Thymus (tissue), 11 donors: Measurements from ENCODE around the gene ZC3H15. TPM values are rescaled to one million over a fixed set of nuclear protein-coding genes. Genes with fewer than 3 reads are reported as not detected.
A peak's percentile ranks its signal among the peaks of the same experiment; 100 is the strongest.
"Not testable (repeated sequence)": the region's sequence is repeated elsewhere in the genome, so short reads cannot be mapped to it uniquely, and the experiment has no call there.

ENCODE experiments used
- DNase-seq, 9 donors: peaks; one replicate each; pipeline ENCODE4 v3.0.0-alpha.2; 2013; ENCODE audit warnings: low spot score in 9 of 9, low read depth in 6 of 9, missing footprints in 1 of 9
- H3K27ac ChIP-seq, 2 donors: one replicate each; pipeline ENCODE4 v1.5.1; 2013; ENCODE audit warnings: control low read depth in 1 of 2, low read depth in 1 of 2, low read length in 1 of 2, mild to moderate bottlenecking in 1 of 2, moderate library complexity in 1 of 2
- H3K27me3 ChIP-seq, 2 donors: one replicate each; pipeline ENCODE4 v1.5.1; 2013; ENCODE audit warnings: low read length in 1 of 2; ENCODE audit not compliant: control insufficient read depth in 2 of 2, insufficient read depth in 1 of 2
- H3K36me3 ChIP-seq, 2 donors: one replicate each; pipeline ENCODE4 v1.5.1; 2013; ENCODE audit warnings: low read length in 1 of 2, mild to moderate bottlenecking in 1 of 2, moderate library complexity in 1 of 2; ENCODE audit not compliant: control insufficient read depth in 2 of 2, insufficient read depth in 2 of 2
- H3K4me1 ChIP-seq, 2 donors: one replicate each; pipeline ENCODE4 v1.5.1; 2013; ENCODE audit warnings: low read length in 2 of 2; ENCODE audit not compliant: control insufficient read depth in 2 of 2, insufficient read depth in 2 of 2
- H3K4me3 ChIP-seq, 2 donors: one replicate each; pipeline ENCODE4 v1.5.1; 2013; ENCODE audit warnings: low read length in 2 of 2, control low read depth in 1 of 2, mild to moderate bottlenecking in 1 of 2
- H3K9me3 ChIP-seq, 2 donors: one replicate each; pipeline ENCODE4 v1.5.1; 2013; ENCODE audit warnings: low read length in 1 of 2, mild to moderate bottlenecking in 1 of 2; ENCODE audit not compliant: control insufficient read depth in 2 of 2, insufficient read depth in 1 of 2
- WGBS: extraction: QIAGEN DNeasy Blood & Tissue Kit; methylation state at CpG from one replicate; pipeline ENCODE4 v1.1.7; 2013; 5-methylcytosine and 5-hydroxymethylcytosine counted together
- polyA plus RNA-seq: library from polyadenylated mRNA; stranded (reverse); fragments of 200-250 nt; gene quantifications from one replicate; pipeline ENCODE4 v1.2.3, GENCODE V29; 2013
- total RNA-seq: library from RNA; stranded (reverse); fragments of 120-200 nt; gene quantifications from one replicate; pipeline ENCODE4 v1.2.4, GENCODE V29; 2013
- donor health status: healthy.

The ZC3H15 gene
- total and polyA plus RNA-seq, 2 donors = 72.7 to 75.9 TPM

GRCh38 chr2:186456941-186457340, 29.1 kb upstream of the ZC3H15 start:
- Histone ChIP-seq H3K27me3 (no peaks in the 10 kb centered on the region), H3K9me3 (no peaks in the 10 kb centered on the region), H3K27ac (no peak overlapping the region), H3K36me3 (no peaks in the 10 kb centered on the region), H3K4me1 (no peaks in the 10 kb centered on the region), H3K4me3 (no peak overlapping the region)
- 99% methylated on average over 4 of the region's 4 CpGs for WGBS
- DNase-seq = no peak

DNA sequence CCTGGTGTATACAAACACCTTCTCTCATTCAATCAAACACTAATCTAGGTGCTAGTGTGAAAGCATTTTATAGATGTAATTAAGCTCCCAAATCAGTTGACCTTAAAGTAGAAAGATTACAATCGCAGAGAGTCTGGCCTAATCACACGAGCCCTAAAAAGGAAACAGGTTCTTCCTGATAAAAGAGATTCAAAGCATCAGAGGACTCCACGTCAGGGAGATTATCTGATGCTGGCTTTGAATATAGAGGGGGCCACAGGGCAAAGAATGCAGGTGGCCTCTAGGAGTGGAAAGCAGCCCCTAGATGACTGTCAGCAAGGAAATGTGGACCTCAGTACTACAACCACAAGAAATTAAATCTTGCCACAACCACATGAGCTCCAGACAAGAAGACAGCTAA, 28.2 kb upstream of the ZC3H15 start:
- H3K9me3 ChIP-seq = no peaks in the 10 kb centered on the region

GRCh38 chr2:186459009-186459408, 27.1 kb upstream of the ZC3H15 start:
- no peaks in the 10 kb centered on the region for H3K4me1 ChIP-seq
- peak in 1 of 9 donors; percentile 9 for DNase-seq
- no peaks in the 10 kb centered on the region for H3K27me3 ChIP-seq
- no peaks in the 10 kb centered on the region for H3K9me3 ChIP-seq
- H3K4me3 ChIP-seq = no peak overlapping the region
- 93% methylated on average over 2 of the region's 2 CpGs for WGBS
- no peak overlapping the region for H3K27ac ChIP-seq
- H3K36me3 ChIP-seq = no peaks in the 10 kb centered on the region

More for the DNA sequence above, 28.2 kb upstream of the ZC3H15 start:
- Histone ChIP-seq H3K4me3 (no peak overlapping the region), H3K27ac (no peak overlapping the region), H3K36me3 (no peaks in the 10 kb centered on the region), H3K27me3 (no peaks in the 10 kb centered on the region), H3K4me1 (no peaks in the 10 kb centered on the region)
- DNase-seq = no peak
- WGBS = 15% methylated on average over 3 of the region's 3 CpGs

DNA sequence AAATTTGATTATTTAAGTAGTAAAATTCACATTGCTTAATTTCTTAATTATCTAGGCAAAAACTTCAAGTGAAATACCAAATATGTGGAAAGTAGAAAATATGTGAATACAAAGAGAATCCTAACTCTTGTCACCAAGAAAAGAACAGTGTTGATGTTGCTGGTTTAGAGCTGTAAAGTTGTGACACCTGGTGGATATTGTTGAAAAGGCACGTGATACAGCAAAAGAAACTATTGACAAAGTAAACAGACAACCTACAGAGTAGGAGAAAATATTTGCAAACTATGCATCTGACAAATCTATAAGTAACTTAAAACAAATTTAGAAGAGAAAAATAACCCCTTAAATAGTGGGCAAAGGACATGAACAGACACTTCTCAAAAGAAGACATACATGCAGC, 25.6 kb upstream of the ZC3H15 start:
- peak in 2 of 9 donors; percentile 12 to 28 for DNase-seq
- Histone ChIP-seq H3K27ac (no peak overlapping the region), H3K4me1 (no peaks in the 10 kb centered on the region), H3K27me3 (no peaks in the 10 kb centered on the region), H3K4me3 (no peak overlapping the region), H3K36me3 (no peaks in the 10 kb centered on the region), H3K9me3 (no peaks in the 10 kb centered on the region)
- 81% methylated on average over 1 of the region's 1 CpG for WGBS

DNA sequence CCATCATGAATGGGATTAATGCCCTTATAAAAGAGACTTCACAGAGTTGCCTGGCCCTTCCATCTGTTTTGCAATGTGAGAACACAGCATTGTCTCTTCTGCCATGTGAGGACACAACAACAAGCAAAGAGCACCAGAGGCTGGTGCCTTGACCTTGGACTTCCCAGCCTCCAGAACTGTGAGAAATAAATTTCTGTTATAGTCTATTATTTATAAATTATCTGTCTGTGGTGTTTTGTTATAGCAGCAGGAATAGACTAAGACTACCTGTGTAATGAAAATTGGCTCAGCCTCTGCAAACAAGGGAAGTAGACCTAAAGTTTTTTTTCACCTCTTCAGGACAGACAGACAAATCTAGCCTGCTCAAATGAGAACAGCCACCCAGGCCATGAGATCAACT, 19.3 kb upstream of the ZC3H15 start:
- Histone ChIP-seq H3K9me3 (no peaks in the 10 kb centered on the region), H3K27ac (no peak overlapping the region), H3K36me3 (no peaks in the 10 kb centered on the region), H3K27me3 (no peaks in the 10 kb centered on the region), H3K4me3 (no peak overlapping the region), H3K4me1 (no peaks in the 10 kb centered on the region)
- DNase-seq = no peak

- Histone ChIP-seq H3K27ac (no peak overlapping the region), H3K27me3 (no peaks in the 10 kb centered on the region), H3K4me1 (no peaks in the 10 kb centered on the region), H3K36me3 (no peaks in the 10 kb centered on the region), H3K4me3 (no peak overlapping the region), H3K9me3 (no peaks in the 10 kb centered on the region)
- no peak for DNase-seq
- 97% methylated on average over 2 of the region's 2 CpGs for WGBS
Observed at GRCh38 chr2:186467421-186467820, 18.6 kb upstream of the ZC3H15 start.

GRCh38 chr2:186472722-186473493, 13.2 kb upstream of the ZC3H15 start:
- DNase-seq, H3K27me3 ChIP-seq, H3K36me3 ChIP-seq, H3K4me1 ChIP-seq, H3K27ac ChIP-seq, H3K4me3 ChIP-seq, H3K9me3 ChIP-seq: not testable (repeated sequence)
- 95% methylated on average over 44 of the region's 49 CpGs for WGBS

GRCh38 chr2:186474239-186474638, 11.8 kb upstream of the ZC3H15 start:
- H3K9me3 ChIP-seq, H3K4me3 ChIP-seq: not testable (repeated sequence)
- 94% methylated on average over 1 of the region's 1 CpG for WGBS

DNA sequence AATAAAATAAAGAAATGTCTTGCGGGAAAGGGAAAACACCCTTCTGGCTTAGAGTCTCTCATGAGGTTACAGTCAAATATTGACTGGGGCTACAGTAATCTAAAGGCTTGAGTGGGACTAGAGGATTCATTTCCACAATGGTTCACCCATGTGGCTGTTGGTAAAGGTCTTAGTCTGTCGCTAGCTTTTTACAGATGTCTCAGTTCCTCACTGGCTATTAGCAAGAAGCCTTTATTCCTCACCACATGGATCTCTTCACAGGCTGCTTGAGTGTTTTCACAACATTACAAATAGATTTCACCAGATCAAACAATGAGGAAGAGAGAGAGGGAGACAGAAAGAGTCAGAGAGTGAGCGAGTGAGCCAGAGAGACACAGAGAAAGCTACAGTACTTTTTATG, 8.3 kb upstream of the ZC3H15 start:
- no peaks in the 10 kb centered on the region for H3K36me3 ChIP-seq
- WGBS = 96% methylated on average over 3 of the region's 3 CpGs
- no peak overlapping the region for H3K27ac ChIP-seq
- no peaks in the 10 kb centered on the region for H3K27me3 ChIP-seq
- no peak overlapping the region for H3K4me3 ChIP-seq
- H3K4me1 ChIP-seq = no peaks in the 10 kb centered on the region
- no peak for DNase-seq
- H3K9me3 ChIP-seq = no peaks in the 10 kb centered on the region

More at GRCh38 chr2:186474239-186474638, 11.8 kb upstream of the ZC3H15 start:
- H3K4me1 ChIP-seq, H3K27ac ChIP-seq, DNase-seq, H3K27me3 ChIP-seq, H3K36me3 ChIP-seq: not testable (repeated sequence)
